HUES6 (cell line): Measurements from ENCODE around the gene EIF2S2.
"Not testable (repeated sequence)": the region's sequence is repeated elsewhere in the genome, so short reads cannot be mapped to it uniquely, and the experiment has no call there.

Experiments
- H3K27ac ChIP-seq: 2 replicates; pipeline ENCODE4 v1.7.0; 2013; ENCODE audit warnings: low read depth, mild to moderate bottlenecking, low read length, inconsistent platforms
- H3K27me3 ChIP-seq: 2 replicates; pipeline ENCODE4 v1.6.1; 2013; ENCODE audit warnings: low read length; ENCODE audit not compliant: control insufficient read depth, insufficient read depth
- H3K36me3 ChIP-seq: 2 replicates; pipeline ENCODE4 v1.6.1; 2013; ENCODE audit warnings: low read length; ENCODE audit not compliant: control insufficient read depth, insufficient read depth
- H3K4me1 ChIP-seq: 2 replicates; pipeline ENCODE4 v1.6.1; 2013; ENCODE audit warnings: low read length; ENCODE audit not compliant: control insufficient read depth, insufficient read depth
- H3K4me3 ChIP-seq: 2 replicates; pipeline ENCODE4 v1.5.1; 2013; ENCODE audit warnings: low read depth, low read length
- H3K9ac ChIP-seq: one replicate; pipeline ENCODE4 v1.6.1; 2013; ENCODE audit warnings: mild to moderate bottlenecking, low read length
- H3K9me3 ChIP-seq: 2 replicates; pipeline ENCODE4 v1.6.1; 2013; ENCODE audit warnings: low read depth, low read length; ENCODE audit not compliant: control insufficient read depth, insufficient read depth

Gene EIF2S2, protein sequence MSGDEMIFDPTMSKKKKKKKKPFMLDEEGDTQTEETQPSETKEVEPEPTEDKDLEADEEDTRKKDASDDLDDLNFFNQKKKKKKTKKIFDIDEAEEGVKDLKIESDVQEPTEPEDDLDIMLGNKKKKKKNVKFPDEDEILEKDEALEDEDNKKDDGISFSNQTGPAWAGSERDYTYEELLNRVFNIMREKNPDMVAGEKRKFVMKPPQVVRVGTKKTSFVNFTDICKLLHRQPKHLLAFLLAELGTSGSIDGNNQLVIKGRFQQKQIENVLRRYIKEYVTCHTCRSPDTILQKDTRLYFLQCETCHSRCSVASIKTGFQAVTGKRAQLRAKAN

DNA sequence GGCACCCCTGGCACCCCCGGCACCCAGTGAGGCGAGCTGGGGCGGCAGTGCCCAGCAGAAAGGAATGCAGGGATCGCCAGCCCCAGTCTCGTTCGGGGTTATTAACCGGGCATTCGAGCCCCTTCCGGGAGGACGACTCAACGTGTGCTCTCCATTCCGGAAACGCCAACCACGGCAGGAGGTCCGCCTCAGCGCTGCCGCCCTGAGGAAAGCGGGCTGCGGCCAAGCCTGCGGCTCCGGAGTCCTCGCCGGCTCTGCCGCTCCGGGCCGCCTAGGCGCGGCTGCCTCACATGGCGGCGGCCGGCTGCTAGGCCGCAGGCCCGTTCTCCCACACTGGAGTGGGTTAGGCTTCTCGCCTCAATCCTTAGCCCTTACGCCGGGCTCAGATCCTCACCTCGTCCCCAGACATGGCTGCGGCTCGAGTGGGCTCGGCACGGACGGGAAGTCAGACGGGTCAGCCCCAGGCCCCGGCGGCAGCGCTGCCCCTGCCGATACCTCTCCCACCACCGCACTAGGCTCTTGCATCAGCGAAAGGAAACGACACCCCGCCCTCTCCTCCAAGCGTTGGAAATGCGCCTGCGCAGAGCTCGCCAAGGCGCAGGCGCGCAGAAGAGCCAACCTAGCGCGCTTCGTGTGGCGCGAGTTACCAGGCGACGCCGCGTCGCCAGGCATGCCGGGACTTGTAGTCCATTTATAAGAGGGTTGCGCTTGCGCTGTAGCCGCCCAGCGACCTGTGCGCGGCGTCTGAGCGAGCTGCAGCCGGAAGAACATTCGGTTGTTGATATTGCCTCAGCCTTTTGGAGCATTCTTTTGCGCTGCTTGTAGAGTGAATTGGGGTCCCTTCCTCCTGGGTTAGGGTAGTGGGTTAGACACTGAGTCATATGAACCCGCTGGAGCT is at the start of gene EIF2S2:
Gene EIF2S2 (minus strand): TSS at position 542 of the 898 bp plus-strand sequence. CDS start 133 bp downstream, at position 409.
- Histone ChIP-seq H3K36me3 (peaks cover 37% of the 10 kb centered on the region), H3K27ac (peak within 1 kb of the TSS; percentile 99), H3K9ac (peak within 1 kb of the TSS; percentile 99), H3K4me1 (peaks cover 4% of the 10 kb centered on the region; the same call in 1 of the 2 replicates), H3K4me3 (peak within 1 kb of the TSS; percentile 89), H3K27me3 (no peaks in the 10 kb centered on the region), H3K9me3 (no peaks in the 10 kb centered on the region)

DNA sequence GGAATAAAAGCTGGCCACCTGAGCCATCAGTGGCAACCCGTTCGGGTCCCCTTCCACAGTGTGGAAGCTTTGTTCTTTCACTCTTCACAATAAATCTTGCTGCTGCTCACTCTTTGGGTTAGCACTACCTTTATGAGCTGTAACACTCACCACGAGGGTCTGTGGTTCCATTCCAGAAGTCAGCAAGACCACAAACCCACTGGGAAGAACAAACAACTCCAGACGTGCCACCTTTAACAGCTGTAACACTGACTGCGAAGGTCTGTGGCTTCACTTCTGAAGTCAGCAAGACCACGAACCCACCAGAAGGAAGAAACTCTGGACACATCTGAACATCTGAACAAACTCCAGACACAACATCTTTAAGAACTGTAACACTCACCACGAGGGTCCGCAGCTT is 45.7 kb upstream of the EIF2S2 start:
- H3K4me1 ChIP-seq = peaks cover 10% of the 10 kb centered on the region
- H3K27ac ChIP-seq, H3K36me3 ChIP-seq, H3K9ac ChIP-seq, H3K4me3 ChIP-seq, H3K27me3 ChIP-seq, H3K9me3 ChIP-seq: not testable (repeated sequence)

DNA sequence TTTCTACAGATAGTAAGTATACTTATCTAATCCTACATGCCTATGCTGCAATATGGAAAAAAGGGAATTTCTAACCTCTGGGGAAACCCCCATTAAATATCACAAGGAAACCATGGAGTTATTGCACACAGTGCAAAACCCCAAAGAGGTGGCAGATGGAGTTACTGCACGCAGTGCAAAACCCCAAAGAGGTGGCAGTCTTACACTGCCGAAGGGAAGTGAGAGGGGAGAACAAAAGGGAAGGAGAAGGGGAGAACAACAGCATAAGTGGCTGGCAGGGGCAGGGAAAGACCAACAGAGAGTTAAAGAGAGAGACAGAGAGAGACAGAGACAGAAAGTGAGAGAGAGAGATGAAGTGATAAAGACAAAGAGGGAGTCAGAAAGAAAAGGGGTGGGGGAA is 43.8 kb upstream of the EIF2S2 start:
- Histone ChIP-seq H3K27ac (no peak overlapping the region), H3K4me3 (no peak overlapping the region), H3K36me3 (no peaks in the 10 kb centered on the region), H3K9ac (no peak overlapping the region), H3K9me3 (no peaks in the 10 kb centered on the region), H3K4me1 (peaks cover 10% of the 10 kb centered on the region), H3K27me3 (no peaks in the 10 kb centered on the region)

DNA sequence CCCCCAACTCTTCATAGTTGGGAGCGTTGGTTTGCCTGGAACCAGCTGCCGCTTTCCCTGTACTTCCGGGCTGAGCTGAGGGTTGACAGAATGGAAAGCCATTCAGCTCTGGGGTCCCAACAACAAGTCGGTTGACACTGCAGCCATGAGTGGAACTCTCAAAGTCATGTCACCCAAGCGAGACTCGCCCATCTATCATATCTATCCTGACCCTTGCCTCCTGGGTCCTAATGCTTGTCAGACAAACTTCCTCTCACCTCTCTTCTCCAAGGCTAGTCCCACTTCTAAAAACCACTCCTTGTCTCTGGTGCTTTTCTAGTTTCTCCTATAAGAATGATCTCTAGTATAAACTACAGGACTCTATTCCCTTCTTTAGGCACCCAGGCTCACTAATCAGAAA is 41.1 kb upstream of the EIF2S2 start:
- not testable (repeated sequence) for H3K27ac ChIP-seq, H3K4me3 ChIP-seq, H3K27me3 ChIP-seq

DNA sequence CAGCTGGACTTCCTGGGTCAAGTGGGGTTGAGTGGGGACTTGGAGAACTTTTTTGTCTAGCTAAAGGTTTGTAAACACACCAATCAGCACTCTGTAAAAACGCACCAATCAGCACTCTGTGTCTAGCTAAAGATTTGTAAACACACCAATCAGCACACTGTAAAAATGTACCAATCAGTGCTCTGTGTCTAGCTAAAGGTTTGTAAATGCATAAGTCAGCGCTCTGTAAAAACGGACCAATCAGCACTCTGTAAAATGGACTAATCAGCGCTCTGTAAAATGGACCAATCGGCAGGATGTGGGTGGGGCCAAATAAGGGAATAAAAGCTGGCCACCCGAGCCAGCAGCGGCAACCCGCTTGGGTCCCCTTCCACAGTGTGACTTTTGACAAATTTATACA is 40.0 kb upstream of the EIF2S2 start:
- H3K9ac ChIP-seq, H3K27me3 ChIP-seq: not testable (repeated sequence)

More for the DNA sequence above, 41.1 kb upstream of the EIF2S2 start:
- H3K4me1 ChIP-seq = peaks cover 10% of the 10 kb centered on the region
- H3K9me3 ChIP-seq, H3K9ac ChIP-seq, H3K36me3 ChIP-seq: not testable (repeated sequence)

DNA sequence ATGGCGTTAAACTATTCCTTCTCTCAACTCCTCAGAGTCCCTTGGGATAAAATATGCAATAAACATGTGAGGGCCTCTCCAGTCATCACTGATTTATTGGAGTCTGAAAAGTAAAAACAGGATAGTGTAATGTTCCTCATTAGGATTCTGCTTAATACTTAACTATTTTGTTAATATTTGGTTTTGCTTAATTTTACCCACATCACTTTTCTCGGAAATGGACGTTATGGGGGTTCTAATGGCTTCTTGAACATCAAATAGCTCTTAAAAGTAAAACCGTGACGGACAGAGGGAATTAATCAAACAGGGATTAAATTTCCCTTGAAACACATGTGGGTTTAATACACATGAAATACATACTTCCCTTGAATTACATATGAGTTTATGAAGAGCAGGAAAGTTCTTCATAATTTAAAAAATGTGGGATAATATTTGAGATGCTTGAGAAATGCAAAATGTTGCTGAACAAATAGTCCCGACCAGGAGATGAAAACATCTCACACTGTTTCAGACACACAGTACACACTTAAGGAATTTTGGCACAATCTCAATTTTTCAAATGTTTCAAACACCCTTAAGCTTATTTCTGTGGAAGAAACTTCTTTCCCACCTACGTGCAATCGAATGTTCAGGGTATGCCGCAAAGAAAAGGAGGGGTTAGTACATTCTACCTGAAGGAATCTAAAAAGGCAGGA is 38.4 kb upstream of the EIF2S2 start:
- Histone ChIP-seq H3K27me3 (no peaks in the 10 kb centered on the region), H3K9me3 (no peaks in the 10 kb centered on the region), H3K4me1 (peaks cover 10% of the 10 kb centered on the region), H3K36me3 (no peaks in the 10 kb centered on the region), H3K27ac (no peak overlapping the region), H3K4me3 (no peak overlapping the region), H3K9ac (no peak overlapping the region)

More for the DNA sequence above, 40.0 kb upstream of the EIF2S2 start:
- H3K9me3 ChIP-seq, H3K4me3 ChIP-seq, H3K27ac ChIP-seq, H3K36me3 ChIP-seq: not testable (repeated sequence)
- peaks cover 10% of the 10 kb centered on the region for H3K4me1 ChIP-seq

DNA sequence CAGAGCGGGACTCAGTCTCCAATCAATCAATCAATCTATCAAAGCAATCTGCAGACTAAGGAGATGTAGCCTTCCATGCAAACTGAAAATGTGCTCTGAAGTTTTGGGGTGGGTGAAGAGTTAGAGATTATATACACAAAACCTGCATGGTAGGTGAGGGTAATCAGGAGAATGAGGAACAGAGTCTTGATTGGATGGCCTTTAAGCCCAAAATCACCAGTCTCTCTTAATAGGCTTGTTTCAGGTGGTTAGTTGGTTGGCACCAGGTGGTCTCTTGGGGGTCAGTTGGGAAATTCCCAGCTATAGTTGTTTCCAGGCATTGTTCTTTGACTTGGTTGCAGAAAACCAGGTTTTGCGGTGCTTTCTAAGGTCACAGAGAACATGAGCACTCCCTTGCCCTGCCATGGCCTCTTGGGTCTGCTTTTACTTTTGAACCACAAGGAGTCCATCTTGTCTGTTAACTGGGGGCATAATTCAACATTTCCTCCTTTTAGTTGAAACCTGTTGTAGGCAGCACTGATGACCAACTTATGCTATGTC is 33.3 kb upstream of the EIF2S2 start:
- H3K27me3 ChIP-seq = no peaks in the 10 kb centered on the region
- no peak overlapping the region for H3K4me3 ChIP-seq
- H3K36me3 ChIP-seq = no peaks in the 10 kb centered on the region
- H3K9ac ChIP-seq = no peak overlapping the region
- no peaks in the 10 kb centered on the region for H3K9me3 ChIP-seq
- peaks cover 6% of the 10 kb centered on the region; the same call in 1 of the 2 replicates for H3K4me1 ChIP-seq
- no peak overlapping the region for H3K27ac ChIP-seq

DNA sequence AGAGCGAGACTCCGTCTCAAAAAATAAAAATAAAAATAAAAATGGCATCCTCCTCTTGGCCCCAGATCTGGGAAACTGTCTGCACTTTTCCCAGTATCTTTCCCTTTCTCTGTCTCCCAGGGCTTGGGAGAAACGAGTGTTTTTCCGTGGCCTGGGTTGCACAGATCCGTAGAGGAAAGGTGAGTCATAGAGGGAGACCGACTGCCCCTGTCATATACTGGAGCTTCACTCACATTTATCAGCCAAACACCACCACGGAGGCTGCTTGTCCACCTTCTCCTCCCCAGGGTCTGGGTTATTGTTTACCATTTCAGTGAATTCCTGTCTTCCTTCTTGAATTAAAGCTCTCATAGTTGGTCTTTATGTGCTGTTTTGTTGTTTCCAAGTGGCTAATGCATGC is 31.9 kb upstream of the EIF2S2 start:
- Histone ChIP-seq H3K9ac (no peak overlapping the region), H3K9me3 (no peaks in the 10 kb centered on the region), H3K36me3 (no peaks in the 10 kb centered on the region), H3K4me3 (no peak overlapping the region), H3K4me1 (peaks cover 6% of the 10 kb centered on the region; the same call in 1 of the 2 replicates), H3K27ac (no peak overlapping the region), H3K27me3 (no peaks in the 10 kb centered on the region)

DNA sequence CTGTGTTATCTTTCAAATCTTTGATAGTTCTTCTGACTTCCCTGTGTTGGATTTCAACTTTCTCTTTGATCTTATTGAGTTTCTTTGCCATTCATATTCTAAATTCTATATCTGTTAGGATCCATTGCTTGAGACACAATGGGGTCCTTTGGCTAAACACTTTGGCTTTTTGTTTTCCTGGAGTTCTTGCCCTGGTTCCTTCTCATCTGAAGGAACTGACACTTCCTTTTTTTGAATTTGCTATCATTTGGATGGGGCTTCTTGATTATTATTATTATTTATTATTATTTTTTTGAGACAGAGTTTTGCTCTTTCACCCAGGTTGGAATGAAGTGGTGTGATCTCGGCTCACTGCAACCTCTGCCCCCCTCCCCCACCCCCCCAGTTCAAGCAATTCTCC is 30.1 kb upstream of the EIF2S2 start:
- H3K4me3 ChIP-seq = no peak overlapping the region
- no peak overlapping the region for H3K9ac ChIP-seq

DNA sequence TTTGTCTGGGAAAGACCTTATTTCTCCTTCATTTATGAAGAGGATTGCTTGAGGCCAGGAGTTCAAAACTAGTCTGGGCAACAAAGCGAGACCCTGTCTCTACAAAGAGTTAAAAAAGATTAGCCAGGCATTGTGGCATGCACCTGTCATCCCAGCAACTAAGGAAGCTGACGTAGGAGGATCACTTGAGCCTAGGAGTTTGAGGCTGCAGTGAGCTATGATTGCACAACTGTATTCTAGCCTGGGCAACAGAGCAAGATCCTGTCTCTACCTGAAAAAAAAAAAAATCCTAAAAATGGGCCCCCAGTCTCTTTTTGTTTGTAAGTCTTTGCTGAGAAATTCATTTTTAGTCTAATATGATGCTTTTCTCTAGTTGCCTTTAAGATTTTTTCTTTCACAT is 29.2 kb upstream of the EIF2S2 start:
- Histone ChIP-seq H3K36me3 (no peaks in the 10 kb centered on the region), H3K4me3 (no peak overlapping the region), H3K9ac (no peak overlapping the region), H3K27me3 (no peaks in the 10 kb centered on the region), H3K9me3 (no peaks in the 10 kb centered on the region), H3K4me1 (peaks cover 6% of the 10 kb centered on the region; the same call in 1 of the 2 replicates), H3K27ac (no peak overlapping the region)

More for the DNA sequence above, 30.1 kb upstream of the EIF2S2 start:
- Histone ChIP-seq H3K9me3 (no peaks in the 10 kb centered on the region), H3K4me1 (peaks cover 6% of the 10 kb centered on the region; the same call in 1 of the 2 replicates), H3K27me3 (no peaks in the 10 kb centered on the region), H3K36me3 (no peaks in the 10 kb centered on the region), H3K27ac (no peak overlapping the region)
